Erythroblast (primary cell): Measurements from ENCODE around the gene RFNG.

Source experiments
- GATA1 ChIP-seq: IDR thresholded peaks from 2 replicates; pipeline ENCODE4 v1.6.1; 2011; ENCODE audit warnings: low read depth, mild to moderate bottlenecking, control low read depth, low read length, moderate library complexity
- POLR2A ChIP-seq: IDR thresholded peaks from 2 replicates; pipeline ENCODE4 v1.6.1; 2011; ENCODE audit warnings: mild to moderate bottlenecking, low read length

DNA sequence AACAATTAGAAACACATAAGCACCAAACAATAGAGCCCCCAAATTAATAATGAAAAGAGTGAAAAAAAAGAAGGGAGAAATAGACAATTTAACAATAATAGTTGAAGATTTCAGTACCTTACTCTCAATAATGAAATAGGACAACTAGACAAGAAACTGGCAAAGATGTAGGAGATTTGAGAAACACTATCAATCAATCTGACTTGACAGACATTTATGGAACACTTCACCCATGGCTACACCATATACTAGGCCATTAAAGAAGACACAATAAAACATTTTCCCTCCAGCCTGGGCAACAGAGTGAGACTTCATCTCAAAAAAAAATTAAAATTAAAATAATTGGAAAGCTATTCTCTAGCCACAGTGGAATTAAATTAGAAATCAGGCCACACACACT, 19.0 kb upstream of the RFNG start:
- TF ChIP-seq POLR2A (no peak), GATA1 (no peak)
